T follicular helper cell (primary cell): Measurements from ENCODE around the gene GSTM3.
"Not testable (repeated sequence)": the region's sequence is repeated elsewhere in the genome, so short reads cannot be mapped to it uniquely, and the experiment has no call there.

Experiments
- DNase-seq: peaks from one replicate; pipeline ENCODE4 v3.0.0-alpha.2; 2020; ENCODE audit warnings: low read depth

Gene GSTM3

GRCh38 chr1:109762039-109762585 lies 21.3 kb upstream of the GSTM3 start:
- no peak for DNase-seq

- no peak for DNase-seq
These were observed 20.6 kb upstream of the GSTM3 start for GRCh38 chr1:109761227-109762038.

GRCh38 chr1:109760581-109761226 lies 19.9 kb upstream of the GSTM3 start:
- DNase-seq: no peak

GRCh38 chr1:109759513-109760334 lies 18.9 kb upstream of the GSTM3 start:
- DNase-seq: no peak

GRCh38 chr1:109757936-109758786 lies 17.3 kb upstream of the GSTM3 start:
- no peak for DNase-seq

GRCh38 chr1:109756848-109757521 lies 16.1 kb upstream of the GSTM3 start:
- DNase-seq: no peak

GRCh38 chr1:109756325-109756724 lies 15.5 kb upstream of the GSTM3 start:
- not testable (repeated sequence) for DNase-seq

GRCh38 chr1:109754738-109755137 lies 13.9 kb upstream of the GSTM3 start:
- no peak for DNase-seq

GRCh38 chr1:109751531-109752260 lies 10.9 kb upstream of the GSTM3 start:
- no peak for DNase-seq

- no peak for DNase-seq
These were observed 10.1 kb upstream of the GSTM3 start for GRCh38 chr1:109750920-109751319.

DNA sequence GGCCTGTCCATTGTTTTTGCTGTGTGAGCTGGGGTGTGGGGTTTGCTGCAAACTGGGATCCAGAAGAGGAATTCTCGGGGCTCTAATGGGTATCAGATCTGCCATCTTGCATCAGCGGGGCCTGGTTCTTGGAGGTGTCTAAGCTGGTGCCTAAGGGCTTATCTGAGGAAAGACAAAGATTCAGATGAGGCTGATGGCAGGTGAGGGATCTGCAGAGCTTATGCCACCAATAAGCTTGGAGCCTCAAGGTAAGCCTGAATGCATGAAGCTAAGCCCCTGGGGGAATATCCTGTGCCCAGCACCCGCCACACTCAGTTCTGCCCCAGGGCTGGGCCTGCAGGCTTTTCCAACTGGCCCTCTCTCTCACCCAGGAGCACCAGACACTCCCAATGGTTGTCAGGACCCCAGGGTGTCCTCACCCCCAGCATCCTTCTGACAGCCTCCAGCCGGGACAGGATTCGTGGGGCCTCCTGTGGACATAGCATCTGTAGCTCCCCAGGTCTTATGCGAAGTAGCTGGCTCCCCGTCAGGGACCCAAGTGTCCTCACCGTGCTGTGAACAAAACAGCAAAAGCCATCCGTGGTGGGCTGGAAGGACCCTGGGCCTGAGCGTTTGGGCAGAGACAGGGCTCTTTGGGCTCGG lies 9.5 kb upstream of the GSTM3 start:
- DNase-seq: no peak

DNA sequence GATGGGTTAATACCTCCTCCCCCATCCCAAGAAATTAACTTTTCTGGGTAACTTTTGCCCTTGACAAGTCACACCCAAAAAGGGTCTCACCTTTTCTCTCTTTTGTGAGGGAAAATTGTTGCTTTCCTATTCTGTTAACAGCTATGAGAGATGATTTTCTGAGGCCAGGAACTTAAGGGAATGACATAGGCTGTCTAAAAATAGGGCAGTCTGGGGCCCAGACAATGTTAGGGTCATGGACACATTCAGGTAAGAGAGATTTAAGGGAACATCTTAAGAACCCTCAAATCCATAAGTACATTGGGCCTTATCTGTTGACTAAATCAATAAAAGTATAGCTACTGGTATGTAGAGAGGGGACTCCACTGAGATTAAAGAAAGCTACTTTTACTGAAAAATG lies 8.4 kb upstream of the GSTM3 start:
- no peak for DNase-seq

- not testable (repeated sequence) for DNase-seq
These were observed 7.5 kb upstream of the GSTM3 start for GRCh38 chr1:109748311-109748710.

GRCh38 chr1:109739738-109740614 lies 862 bp downstream of the GSTM3 start:
- DNase-seq: peak; percentile 80

- DNase-seq: no peak
These were observed 7.5 kb downstream of the GSTM3 start for GRCh38 chr1:109733236-109733870.

- DNase-seq: no peak
These were observed 8.4 kb downstream of the GSTM3 start for GRCh38 chr1:109732390-109732881.

GRCh38 chr1:109730666-109731065 lies 10.2 kb downstream of the GSTM3 start:
- no peak for DNase-seq

- DNase-seq: no peak
These were observed 12.0 kb downstream of the GSTM3 start for GRCh38 chr1:109728870-109729269.
